Measurements from ENCODE around the gene RSPO1.

GRCh38 chr1:37628026-37628556 is 6.6 kb downstream of the RSPO1 start:
- TF ChIP-seq CTCF (IDR thresholded peaks at IDR 0.05 in 4 of 5, conservative IDR thresholded peaks at IDR 0.05 in 1 of 5) (no peak), POLR2A (IDR thresholded peaks at IDR 0.05) (no peak)
